Calu3 (cell line): ENCODE results near the gene CRP. TPM values are rescaled to one million over a fixed set of nuclear protein-coding genes. Genes with fewer than 3 reads are reported as not detected.

Experiments
- Bru-seq: library from RNA; stranded (reverse); fragments of 400-500 nt; gene quantifications from one replicate; lab custom pipeline; 2021; lab: Mats Ljungman, UMichigan
- BruChase-seq, 2 experiments: library from RNA; stranded (reverse); fragments of 400-500 nt; gene quantifications; one replicate each; lab custom pipeline; 2021; lab: Mats Ljungman, UMichigan
- BruUV-seq: library from RNA; stranded (reverse); fragments of 400-500 nt; replicated peaks from 2 replicates; lab custom pipeline; 2021; lab: Mats Ljungman, UMichigan
- CTCF ChIA-PET: fragments of 300-600 bp; sonication (Branson Sonifier 250); formaldehyde crosslinking; loops from one replicate; lab custom pipeline; 2022; ENCODE audit warnings: antibody characterized with exemption; lab: Charles Lee
- DNase-seq: peaks from one replicate; pipeline ENCODE4 v3.0.0; 2022
- H3K27ac Mint-ChIP-seq: one replicate; pipeline ENCODE4 v1.8.0; 2022; ENCODE audit warnings: mixed read lengths; ENCODE audit not compliant: unreplicated experiment
- H3K27me3 Mint-ChIP-seq: one replicate; pipeline ENCODE4 v1.8.0; 2022; ENCODE audit warnings: mixed read lengths; ENCODE audit not compliant: unreplicated experiment
- H3K36me3 Mint-ChIP-seq: one replicate; pipeline ENCODE4 v1.8.0; 2022; ENCODE audit warnings: mild to moderate bottlenecking, moderate library complexity, mixed read lengths; ENCODE audit not compliant: insufficient read depth, unreplicated experiment
- H3K4me1 Mint-ChIP-seq: one replicate; pipeline ENCODE4 v1.8.0; 2022; ENCODE audit warnings: mild to moderate bottlenecking, low read depth, mixed read lengths; ENCODE audit not compliant: unreplicated experiment
- H3K4me3 Mint-ChIP-seq: one replicate; pipeline ENCODE4 v1.8.0; 2022; ENCODE audit warnings: mild to moderate bottlenecking, low read depth, moderate library complexity, mixed read lengths; ENCODE audit not compliant: unreplicated experiment
- H3K9me3 Mint-ChIP-seq: one replicate; pipeline ENCODE4 v1.8.0; 2022; ENCODE audit warnings: low read depth, mixed read lengths; ENCODE audit not compliant: unreplicated experiment
- intact Hi-C: fragments of 100-400 bp; cut with micrococcal nuclease; formaldehyde crosslinking; loops from one replicate; pipeline ENCODE4 v1.10.0; 2022; ENCODE audit not compliant: unreplicated experiment
- long read RNA-seq: library from polyadenylated mRNA; stranded (forward); transcript quantifications from one replicate; pipeline ENCODE4 v2.0.0, GENCODE V29; 2022
- total RNA-seq: library from RNA; stranded (reverse); gene quantifications from 2 replicates; pipeline ENCODE4 v1.2.3, GENCODE V29; 2022
- TF ChIP-seq, protein P1 (sequence below): fragments of 200-600 bp; IDR thresholded peaks from one replicate; pipeline ENCODE4 v1.8.0; 2022; ENCODE audit warnings: antibody characterized with exemption; ENCODE audit not compliant: unreplicated experiment

Gene CRP
- total RNA-seq (0.80 and 3.6 TPM in 2 replicates), Bru-seq, nascent RNA (percentile 27 among the genes with signal in this experiment), BruChase-seq, experiment 1, labeled RNA remaining after a 6-hour chase (percentile 44 among the genes with signal in this experiment), BruChase-seq, experiment 2, labeled RNA remaining after a 2-hour chase (percentile 28 among the genes with signal in this experiment)
- long read RNA-seq, transcript CRP-201 (2 exons, 2,015 nt), result major isoform, 5 of 8 reads
- long read RNA-seq, partial matches to known transcripts, result 0 of 8 reads
- long read RNA-seq, other reads (novel, unspliced or antisense), result 1 of 8 reads

- H3K4me3 Mint-ChIP-seq, result no peak within 1 kb of the TSS
- H3K27ac Mint-ChIP-seq, result no peak within 1 kb of the TSS
- no peaks in the 10 kb centered on the region for H3K27me3 Mint-ChIP-seq
- TF ChIP-seq, protein P1, sequence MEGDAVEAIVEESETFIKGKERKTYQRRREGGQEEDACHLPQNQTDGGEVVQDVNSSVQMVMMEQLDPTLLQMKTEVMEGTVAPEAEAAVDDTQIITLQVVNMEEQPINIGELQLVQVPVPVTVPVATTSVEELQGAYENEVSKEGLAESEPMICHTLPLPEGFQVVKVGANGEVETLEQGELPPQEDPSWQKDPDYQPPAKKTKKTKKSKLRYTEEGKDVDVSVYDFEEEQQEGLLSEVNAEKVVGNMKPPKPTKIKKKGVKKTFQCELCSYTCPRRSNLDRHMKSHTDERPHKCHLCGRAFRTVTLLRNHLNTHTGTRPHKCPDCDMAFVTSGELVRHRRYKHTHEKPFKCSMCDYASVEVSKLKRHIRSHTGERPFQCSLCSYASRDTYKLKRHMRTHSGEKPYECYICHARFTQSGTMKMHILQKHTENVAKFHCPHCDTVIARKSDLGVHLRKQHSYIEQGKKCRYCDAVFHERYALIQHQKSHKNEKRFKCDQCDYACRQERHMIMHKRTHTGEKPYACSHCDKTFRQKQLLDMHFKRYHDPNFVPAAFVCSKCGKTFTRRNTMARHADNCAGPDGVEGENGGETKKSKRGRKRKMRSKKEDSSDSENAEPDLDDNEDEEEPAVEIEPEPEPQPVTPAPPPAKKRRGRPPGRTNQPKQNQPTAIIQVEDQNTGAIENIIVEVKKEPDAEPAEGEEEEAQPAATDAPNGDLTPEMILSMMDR, result no peak
- CTCF ChIA-PET, result no interaction called here
- no peaks in the 10 kb centered on the region for H3K36me3 Mint-ChIP-seq
- no peaks in the 10 kb centered on the region for H3K4me1 Mint-ChIP-seq
- H3K9me3 Mint-ChIP-seq, result no peaks in the 10 kb centered on the region
- no peak for DNase-seq
- intact Hi-C loops, result no loop called here
- BruUV-seq, result no TSS peak
Measured at GRCh38 chr1:159714529-159714928, at the start of gene CRP. Gene CRP (minus strand): TSS chr1:159714589. CDS start chr1:159714485, 104 bp downstream.

GRCh38 chr1:159763686-159764085, 49.3 kb upstream of the CRP start:
- intact Hi-C loops, result no loop called here
- Mint-ChIP-seq H3K4me3 (no peak overlapping the region), H3K27me3 (no peaks in the 10 kb centered on the region), H3K9me3 (peaks cover 4% of the 10 kb centered on the region), H3K27ac (no peak overlapping the region), H3K4me1 (no peaks in the 10 kb centered on the region), H3K36me3 (no peaks in the 10 kb centered on the region)
- DNase-seq, result no peak
- TF ChIP-seq, protein P1, result no peak
- no TSS peak for BruUV-seq
- CTCF ChIA-PET, result no interaction called here

GRCh38 chr1:159756397-159756796, 42.0 kb upstream of the CRP start:
- DNase-seq, result no peak
- no peaks in the 10 kb centered on the region for H3K27me3 Mint-ChIP-seq
- CTCF ChIA-PET, result interaction anchor here (0.6 kb wide), 1 partner anchor 278 kb away, joined by 4 read pairs; no protein-coding TSS in a partner anchor
- no TSS peak for BruUV-seq
- H3K4me1 Mint-ChIP-seq, result peaks cover 20% of the 10 kb centered on the region
- intact Hi-C loops, result no loop called here
- no peak overlapping the region for H3K4me3 Mint-ChIP-seq
- H3K9me3 Mint-ChIP-seq, result peaks cover 4% of the 10 kb centered on the region
- TF ChIP-seq, protein P1, result no peak
- H3K27ac Mint-ChIP-seq, result no peak overlapping the region
- peaks cover 6% of the 10 kb centered on the region for H3K36me3 Mint-ChIP-seq

GRCh38 chr1:159755451-159756007, 41.1 kb upstream of the CRP start:
- intact Hi-C loops, result no loop called here
- Mint-ChIP-seq H3K27me3 (no peaks in the 10 kb centered on the region), H3K4me3 (no peak overlapping the region), H3K4me1 (peaks cover 20% of the 10 kb centered on the region), H3K9me3 (no peaks in the 10 kb centered on the region), H3K36me3 (peaks cover 6% of the 10 kb centered on the region), H3K27ac (no peak overlapping the region)
- no peak for DNase-seq
- no TSS peak for BruUV-seq
- TF ChIP-seq, protein P1, result no peak
- CTCF ChIA-PET, result no interaction called here
